Thyroid gland (tissue), 4 donors: ENCODE results near the gene CA14. TPM values are rescaled to one million over a fixed set of nuclear protein-coding genes. Genes with fewer than 3 reads are reported as not detected.

Experiments used
- DNase-seq, 2 donors: peaks; one replicate each; pipeline ENCODE4 v3.0.0-alpha.2; 2019
- H3K27ac ChIP-seq, 3 donors: fragments of 200-600 bp; sonication (generic); 1 replicate in 2 of 3; 2 replicates in 1 of 3; pipeline ENCODE4 v1.5.1; 2016 to 2019; ENCODE audit warnings: mild to moderate bottlenecking in 1 of 3, moderate library complexity in 1 of 3
- H3K27me3 ChIP-seq: fragments of 200-600 bp; sonication (generic); one replicate; pipeline ENCODE4 v1.5.1; 2019
- H3K36me3 ChIP-seq, 2 donors: fragments of 200-600 bp; sonication (generic); one replicate each; pipeline ENCODE4 v1.5.1; 2016 to 2019
- H3K4me1 ChIP-seq, 2 donors: fragments of 200-600 bp; sonication (generic); one replicate each; pipeline ENCODE4 v1.5.1; 2017 to 2019
- H3K4me3 ChIP-seq, 3 donors: fragments of 200-600 bp; sonication (generic); replicated peaks in 1 of 3; 1 replicate in 2 of 3; 2 replicates in 1 of 3; pipeline ENCODE4 v1.5.1; 2016; ENCODE audit warnings: mild to moderate bottlenecking in 1 of 3
- H3K9me3 ChIP-seq: fragments of 200-600 bp; sonication (generic); one replicate; pipeline ENCODE4 v1.5.1; 2017
- POLR2A ChIP-seq, 2 donors: fragments of 450-650 bp; IDR thresholded peaks; one replicate each; pipeline ENCODE4 v1.6.1; 2017; ENCODE audit warnings: antibody characterized with exemption in 2 of 2, mild to moderate bottlenecking in 2 of 2, moderate library complexity in 1 of 2
- WGBS, 2 donors: methylation state at CpG; one replicate each; pipeline ENCODE4 v1.1.5; 2017; 5-methylcytosine and 5-hydroxymethylcytosine counted together
- intact Hi-C: fragments of 100-400 bp; cut with DNase I; formaldehyde crosslinking; loops from one replicate; pipeline ENCODE4 v1.15.1; 2023
- total RNA-seq, 4 donors: library from RNA; depleted of rRNA; stranded (reverse); fragments of >200 nt; gene quantifications; one replicate each; pipeline ENCODE4 v1.2.3, GENCODE V29; 2016
- TF ChIP-seq, protein P1 (sequence below), 6 experiments: fragments of 200-600 bp in 3 of 6; fragments of 450-650 bp in 3 of 6; sonication (generic) in 3 of 6; IDR thresholded peaks; one replicate each; pipeline ENCODE4 v1.5.1; 2016 to 2019; ENCODE audit warnings: antibody characterized with exemption in 6 of 6, mild to moderate bottlenecking in 2 of 6, inconsistent platforms in 1 of 6, moderate library complexity in 1 of 6

The CA14 gene
- total RNA-seq, 4 donors from 2014 or later: 0.22 to 0.27 TPM; not detected in 2

DNA sequence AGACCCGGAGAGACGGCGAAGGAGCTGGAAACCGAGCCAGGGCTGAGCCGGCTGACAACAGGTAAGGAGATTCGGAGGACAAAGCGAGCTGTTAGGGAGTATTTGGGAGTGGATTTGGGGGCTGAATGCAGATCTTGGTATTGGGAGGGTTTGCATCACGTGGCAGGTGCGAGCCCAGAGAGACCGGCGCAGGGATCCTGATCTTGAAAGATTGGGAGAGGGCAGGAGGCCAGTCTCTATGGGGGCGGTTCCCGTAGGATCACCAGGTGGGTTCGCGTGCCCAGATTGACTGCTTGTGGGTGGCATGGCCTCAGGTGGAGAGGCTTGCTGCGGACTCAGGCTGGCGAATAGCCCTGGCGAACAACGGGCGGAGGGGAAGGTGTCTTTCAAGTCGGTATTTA is 25.0 kb downstream of the CA14 start:
- Histone ChIP-seq H3K36me3 (peaks cover 0 to 10% of the 10 kb centered on the region in 2 donors), H3K27me3 (no peaks in the 10 kb centered on the region), H3K27ac (peak overlapping the region; percentile 37 to 94 (median 84)), H3K4me1 (peaks cover 10 to 17% of the 10 kb centered on the region in 2 donors), H3K4me3 (peak overlapping the region in 2 of 3 donors; percentile 39 to 40), H3K9me3 (no peaks in the 10 kb centered on the region)
- no peak for DNase-seq
- peak in 1 of 2 donors; percentile 66 for TF ChIP-seq POLR2A (IDR thresholded peaks at IDR 0.05)
- TF ChIP-seq, protein P1, sequence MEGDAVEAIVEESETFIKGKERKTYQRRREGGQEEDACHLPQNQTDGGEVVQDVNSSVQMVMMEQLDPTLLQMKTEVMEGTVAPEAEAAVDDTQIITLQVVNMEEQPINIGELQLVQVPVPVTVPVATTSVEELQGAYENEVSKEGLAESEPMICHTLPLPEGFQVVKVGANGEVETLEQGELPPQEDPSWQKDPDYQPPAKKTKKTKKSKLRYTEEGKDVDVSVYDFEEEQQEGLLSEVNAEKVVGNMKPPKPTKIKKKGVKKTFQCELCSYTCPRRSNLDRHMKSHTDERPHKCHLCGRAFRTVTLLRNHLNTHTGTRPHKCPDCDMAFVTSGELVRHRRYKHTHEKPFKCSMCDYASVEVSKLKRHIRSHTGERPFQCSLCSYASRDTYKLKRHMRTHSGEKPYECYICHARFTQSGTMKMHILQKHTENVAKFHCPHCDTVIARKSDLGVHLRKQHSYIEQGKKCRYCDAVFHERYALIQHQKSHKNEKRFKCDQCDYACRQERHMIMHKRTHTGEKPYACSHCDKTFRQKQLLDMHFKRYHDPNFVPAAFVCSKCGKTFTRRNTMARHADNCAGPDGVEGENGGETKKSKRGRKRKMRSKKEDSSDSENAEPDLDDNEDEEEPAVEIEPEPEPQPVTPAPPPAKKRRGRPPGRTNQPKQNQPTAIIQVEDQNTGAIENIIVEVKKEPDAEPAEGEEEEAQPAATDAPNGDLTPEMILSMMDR (IDR thresholded peaks at IDR 0.05): no peak
- 1 to 4% methylated on average over 21 of the region's 21 CpGs for WGBS, 2 donors
- intact Hi-C loops: no loop called here

DNA sequence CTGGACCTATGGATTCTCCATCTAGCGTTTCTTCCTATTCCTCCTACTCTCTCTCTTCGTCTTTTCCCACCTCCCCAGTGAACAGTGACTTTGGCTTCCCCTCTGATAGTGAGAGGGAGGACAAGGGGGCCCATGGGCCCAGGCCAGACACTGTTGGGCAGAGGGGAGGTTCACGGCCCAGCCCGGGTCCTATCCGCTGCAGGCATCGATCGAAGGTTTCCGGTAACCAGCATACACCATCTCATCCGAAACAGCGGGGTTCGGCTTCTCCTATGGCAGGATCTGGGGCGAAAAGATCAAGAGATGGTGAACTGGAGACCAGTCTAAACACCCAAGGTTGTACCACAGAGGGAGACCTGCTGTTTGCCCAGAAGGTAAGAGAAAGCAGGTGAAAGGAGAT is 25.7 kb downstream of the CA14 start:
- H3K4me1 ChIP-seq: peaks cover 10 to 17% of the 10 kb centered on the region in 2 donors
- peaks cover 0 to 10% of the 10 kb centered on the region in 2 donors for H3K36me3 ChIP-seq
- H3K4me3 ChIP-seq: peak overlapping the region in 1 of 3 donors; percentile 39
- intact Hi-C loops: no loop called here
- WGBS, 2 donors: 85 to 86% methylated on average over 11 to 12 of the region's 12 CpGs
- no peak for TF ChIP-seq POLR2A (IDR thresholded peaks at IDR 0.05)
- TF ChIP-seq, protein P1 (IDR thresholded peaks at IDR 0.05): no peak
- no peaks in the 10 kb centered on the region for H3K27me3 ChIP-seq
- DNase-seq: no peak
- no peaks in the 10 kb centered on the region for H3K9me3 ChIP-seq
- no peak overlapping the region for H3K27ac ChIP-seq

DNA sequence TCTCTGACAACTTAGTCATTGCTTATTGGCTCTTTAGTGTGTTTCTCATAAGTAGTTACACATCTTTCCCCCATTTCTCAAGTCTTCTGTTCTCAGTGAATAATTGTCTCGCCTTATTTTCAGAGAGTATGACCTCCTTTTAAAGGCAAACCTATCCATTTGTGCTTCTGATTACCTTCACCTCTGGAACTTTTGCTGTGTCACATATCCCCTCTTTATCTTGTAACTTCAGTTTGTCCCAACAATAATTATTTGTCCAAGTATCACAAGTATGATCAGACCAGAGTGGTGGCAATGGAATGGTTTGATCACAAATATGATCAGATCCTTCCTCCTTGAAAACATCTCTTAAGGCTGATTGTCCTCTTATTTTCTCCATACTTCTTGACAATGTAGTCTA is 30.8 kb downstream of the CA14 start:
- 88 to 98% methylated on average over 1 of the region's 1 CpG for WGBS, 2 donors
- Histone ChIP-seq H3K4me1 (peaks cover 6% of the 10 kb centered on the region in 2 donors), H3K27me3 (no peaks in the 10 kb centered on the region), H3K36me3 (peaks cover 0 to 10% of the 10 kb centered on the region in 2 donors), H3K9me3 (no peaks in the 10 kb centered on the region), H3K27ac (no peak overlapping the region), H3K4me3 (no peak overlapping the region)
- no peak for DNase-seq
- intact Hi-C loops: no loop called here
- TF ChIP-seq, protein P1 (IDR thresholded peaks at IDR 0.05): no peak
- TF ChIP-seq POLR2A (IDR thresholded peaks at IDR 0.05): no peak

DNA sequence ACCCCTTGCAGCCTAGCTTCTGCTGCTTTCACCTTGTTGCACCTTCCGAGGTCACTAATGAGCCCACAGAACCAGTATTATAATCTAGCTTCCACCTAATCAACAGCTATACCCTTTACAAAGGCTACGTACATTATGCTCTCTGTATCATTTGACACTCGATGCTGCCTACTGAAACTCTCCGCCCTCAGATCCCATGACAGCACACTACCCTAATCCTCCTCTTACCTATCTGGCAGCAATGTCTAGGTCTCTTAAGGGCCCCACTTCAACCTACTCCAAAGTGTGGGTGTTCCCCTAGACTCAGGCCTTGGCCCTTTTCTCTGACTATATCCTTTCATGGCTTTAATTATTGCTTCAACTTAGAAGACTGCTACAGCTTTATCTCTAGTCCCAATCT is 31.2 kb downstream of the CA14 start:
- TF ChIP-seq, protein P1 (IDR thresholded peaks at IDR 0.05): no peak
- TF ChIP-seq POLR2A (IDR thresholded peaks at IDR 0.05): no peak
- DNase-seq: no peak
- Histone ChIP-seq H3K27me3 (no peaks in the 10 kb centered on the region), H3K9me3 (no peaks in the 10 kb centered on the region), H3K4me3 (no peak overlapping the region), H3K36me3 (peaks cover 0 to 10% of the 10 kb centered on the region in 2 donors), H3K27ac (no peak overlapping the region), H3K4me1 (peaks cover 4 to 6% of the 10 kb centered on the region in 2 donors)
- intact Hi-C loops: no loop called here
- WGBS, 2 donors: 91 to 93% methylated on average over 4 of the region's 4 CpGs

DNA sequence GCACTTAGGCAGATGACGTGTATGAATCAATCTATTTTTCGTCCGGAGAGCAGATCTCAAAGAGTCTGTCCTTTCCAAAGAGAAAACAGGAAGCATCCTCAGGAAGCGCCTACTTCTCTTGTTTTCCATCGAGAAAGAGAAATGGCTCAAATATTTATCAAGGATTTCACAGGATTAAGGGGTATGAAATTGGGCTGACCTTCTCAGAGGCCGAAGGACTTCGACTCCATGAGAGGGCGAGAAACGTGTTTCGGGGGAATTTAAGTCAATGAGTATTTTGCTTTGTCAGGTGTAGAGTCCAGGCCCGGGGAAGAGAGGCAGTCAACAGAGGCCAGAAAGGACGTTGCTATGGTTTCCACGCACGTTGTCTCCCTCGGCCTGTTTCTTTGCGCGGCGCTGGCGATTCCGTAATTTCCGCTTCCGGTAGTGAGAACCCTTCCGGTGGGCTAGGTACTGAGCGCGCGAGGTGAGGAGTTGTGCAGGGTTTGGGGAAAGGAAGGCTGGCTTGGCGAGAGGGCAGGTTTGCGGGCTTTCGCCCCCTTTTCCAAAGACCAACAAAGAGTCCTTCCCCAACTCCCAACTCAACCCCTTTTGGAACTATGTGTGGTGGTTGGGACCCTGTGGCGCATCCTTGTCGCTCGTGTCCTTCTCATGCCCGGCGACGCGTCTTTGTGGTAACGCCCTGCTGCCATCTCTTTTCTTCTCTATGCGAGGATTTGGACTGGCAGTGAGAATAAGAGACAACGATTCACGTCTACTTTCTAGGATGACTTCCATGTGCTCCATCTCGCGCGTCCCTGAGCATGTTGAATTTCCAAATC is 36.1 kb downstream of the CA14 start, which contains the start of gene MRPS21:
Gene MRPS21, plus strand, starts transcription at position 429 of the 821 bp plus-strand sequence. CDS start 506 bp downstream, outside the sequence.
- TF ChIP-seq, protein P1 (IDR thresholded peaks at IDR 0.05): peak in 1 of 6 experiments; percentile 4
- TF ChIP-seq POLR2A (IDR thresholded peaks at IDR 0.05): peak in 1 of 2 donors; percentile 77
- Histone ChIP-seq H3K27ac (peak within 1 kb of the TSS; percentile 52 to 77 (median 75)), H3K36me3 (no peaks in the 10 kb centered on the region), H3K4me3 (peak within 1 kb of the TSS; percentile 63 to 96 (median 80)), H3K4me1 (peaks cover 12 to 17% of the 10 kb centered on the region in 2 donors), H3K9me3 (no peaks in the 10 kb centered on the region), H3K27me3 (no peaks in the 10 kb centered on the region)
- 7 to 10% methylated on average over 33 to 43 of the region's 43 CpGs for WGBS, 2 donors
- DNase-seq: peak; percentile 89 to 91
- intact Hi-C loops: no loop called here
